ENCODE results near the gene RALGAPA1.
"Not testable (repeated sequence)": the region's sequence is repeated elsewhere in the genome, so short reads cannot be mapped to it uniquely, and the experiment has no call there.

Gene RALGAPA1

GRCh38 chr14:35617500-35617899 lies 191.6 kb downstream of the RALGAPA1 start:
- no peak for DNase-seq

- no peak for DNase-seq
Measured at GRCh38 chr14:35607380-35607779, 201.7 kb downstream of the RALGAPA1 start.

- DNase-seq, result no peak
Measured at GRCh38 chr14:35600253-35600652, 208.8 kb downstream of the RALGAPA1 start.

GRCh38 chr14:35594616-35595015 lies 214.5 kb downstream of the RALGAPA1 start:
- no peak for DNase-seq

- not testable (repeated sequence) for DNase-seq
Measured at GRCh38 chr14:35587373-35587772, 221.7 kb downstream of the RALGAPA1 start.

GRCh38 chr14:35578639-35579038 lies 230.5 kb downstream of the RALGAPA1 start:
- DNase-seq, result no peak

GRCh38 chr14:35578135-35578534 lies 231.0 kb downstream of the RALGAPA1 start:
- no peak for DNase-seq

- no peak for DNase-seq
Measured at GRCh38 chr14:35576856-35577255, 232.2 kb downstream of the RALGAPA1 start.

GRCh38 chr14:35576260-35576659 lies 232.8 kb downstream of the RALGAPA1 start:
- DNase-seq, result no peak

- no peak for DNase-seq
Measured at GRCh38 chr14:35573911-35574310, 235.2 kb downstream of the RALGAPA1 start.

- DNase-seq, result no peak
Measured at GRCh38 chr14:35571598-35571997, 237.5 kb downstream of the RALGAPA1 start.

- no peak for DNase-seq
Measured at GRCh38 chr14:35565871-35566464, 243.1 kb downstream of the RALGAPA1 start.

- DNase-seq, result no peak
Measured at GRCh38 chr14:35558680-35559079, 250.4 kb downstream of the RALGAPA1 start.

GRCh38 chr14:35557221-35557747 lies 251.8 kb downstream of the RALGAPA1 start:
- no peak for DNase-seq

- DNase-seq, result no peak
Measured at GRCh38 chr14:35556548-35556947, 252.5 kb downstream of the RALGAPA1 start.

- no peak for DNase-seq
Measured at GRCh38 chr14:35553808-35554207, 255.3 kb downstream of the RALGAPA1 start.

- DNase-seq, result no peak
Measured at GRCh38 chr14:35551081-35551480, 258.0 kb downstream of the RALGAPA1 start.

- DNase-seq, result no peak
Measured at GRCh38 chr14:35549551-35549950, 259.5 kb downstream of the RALGAPA1 start.

GRCh38 chr14:35543006-35543405 lies 266.1 kb downstream of the RALGAPA1 start:
- DNase-seq, result no peak

GRCh38 chr14:35539969-35540368 lies 269.1 kb downstream of the RALGAPA1 start:
- no peak for DNase-seq

- no peak for DNase-seq
Measured at GRCh38 chr14:35535483-35536112, 273.5 kb downstream of the RALGAPA1 start.

GRCh38 chr14:35534873-35535482 lies 274.1 kb downstream of the RALGAPA1 start:
- DNase-seq, result no peak

GRCh38 chr14:35534208-35534872 lies 274.8 kb downstream of the RALGAPA1 start:
- no peak for DNase-seq

Data from NCI-H1694 (cell line).